Activated CD4-positive, alpha-beta T cell treated with anti-CD3 and anti-CD28 coated beads for 48 hours (primary cell): ENCODE results near the gene KLHL4.
"Not testable (repeated sequence)": the region's sequence is repeated elsewhere in the genome, so short reads cannot be mapped to it uniquely, and the experiment has no call there.

ENCODE experiments used
- DNase-seq: peaks from one replicate; pipeline ENCODE4 v3.0.0-alpha.2; 2020

The KLHL4 gene

GRCh38 chrX:87663421-87663820 is 145.8 kb downstream of the KLHL4 start:
- DNase-seq, result no peak

DNA sequence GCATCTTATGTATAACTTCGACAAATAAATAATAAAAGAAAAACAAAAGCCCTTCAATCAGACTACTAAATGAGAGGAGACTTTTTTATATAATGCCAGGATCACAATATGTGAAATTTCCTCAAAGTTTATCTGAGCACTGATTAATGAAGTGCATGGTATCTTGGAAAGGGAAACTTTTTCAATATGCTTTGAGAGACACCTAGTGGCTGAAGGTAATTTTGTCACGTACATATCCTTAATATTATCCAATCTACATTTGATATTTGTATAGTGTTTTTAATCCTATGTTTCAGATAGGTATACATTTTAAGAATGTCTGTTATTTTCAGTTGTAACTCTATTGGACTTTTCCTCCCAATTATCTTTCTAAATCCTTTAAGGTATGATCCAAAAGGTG is 146.8 kb downstream of the KLHL4 start:
- no peak for DNase-seq

DNA sequence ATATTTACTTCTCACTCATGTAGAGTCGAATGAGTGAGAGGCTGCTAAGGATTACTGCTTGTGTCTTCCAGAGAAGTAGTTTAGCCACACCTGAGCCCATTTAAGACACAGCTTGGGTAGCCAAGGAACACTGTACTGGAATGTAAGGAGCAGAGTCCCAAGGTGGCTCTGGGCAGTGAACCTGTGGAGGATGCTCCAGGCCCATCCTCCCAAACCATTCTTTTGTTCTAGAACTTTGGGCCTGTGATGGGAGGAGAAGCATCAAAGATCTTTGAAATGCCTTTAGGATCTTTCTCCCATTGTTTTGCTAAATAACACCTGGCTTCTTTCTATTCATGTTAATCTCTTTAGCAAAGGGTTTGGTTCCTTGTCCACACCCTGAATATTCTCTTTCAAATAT is 162.2 kb downstream of the KLHL4 start:
- no peak for DNase-seq

GRCh38 chrX:87687703-87688102 is 170.1 kb downstream of the KLHL4 start:
- DNase-seq, result no peak

DNA sequence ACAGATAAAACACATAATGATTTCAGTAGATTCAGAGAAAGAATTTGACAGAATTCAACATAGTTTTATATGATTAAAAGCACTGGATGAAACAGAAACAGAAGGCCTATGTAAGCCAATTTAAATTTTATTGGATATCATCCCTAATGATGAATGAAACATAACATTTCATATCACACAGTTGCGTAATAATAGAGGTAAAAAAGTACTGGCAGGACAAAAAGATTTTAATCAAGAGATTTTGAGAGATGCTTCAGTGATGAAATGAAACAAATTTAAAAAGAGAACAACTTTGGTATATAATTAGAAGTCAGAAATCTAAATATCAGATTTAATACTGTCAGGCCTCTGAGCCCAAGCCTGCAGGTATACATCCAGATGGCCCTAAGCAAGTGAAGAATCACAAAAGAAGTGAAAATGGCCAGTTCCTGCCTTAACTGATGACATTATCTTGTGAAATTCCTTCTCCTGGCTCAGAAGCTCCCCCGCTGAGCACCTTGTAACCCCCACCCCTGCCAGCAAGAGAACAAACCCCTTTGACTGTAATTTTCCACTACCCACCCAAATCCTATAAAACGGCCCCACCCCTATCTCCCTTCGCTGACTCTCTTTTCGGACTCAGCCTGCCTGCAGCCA is 170.6 kb downstream of the KLHL4 start:
- not testable (repeated sequence) for DNase-seq

- not testable (repeated sequence) for DNase-seq
Observed at GRCh38 chrX:87689218-87689617, 171.6 kb downstream of the KLHL4 start.

GRCh38 chrX:87693204-87693603 is 175.6 kb downstream of the KLHL4 start:
- DNase-seq, result no peak

DNA sequence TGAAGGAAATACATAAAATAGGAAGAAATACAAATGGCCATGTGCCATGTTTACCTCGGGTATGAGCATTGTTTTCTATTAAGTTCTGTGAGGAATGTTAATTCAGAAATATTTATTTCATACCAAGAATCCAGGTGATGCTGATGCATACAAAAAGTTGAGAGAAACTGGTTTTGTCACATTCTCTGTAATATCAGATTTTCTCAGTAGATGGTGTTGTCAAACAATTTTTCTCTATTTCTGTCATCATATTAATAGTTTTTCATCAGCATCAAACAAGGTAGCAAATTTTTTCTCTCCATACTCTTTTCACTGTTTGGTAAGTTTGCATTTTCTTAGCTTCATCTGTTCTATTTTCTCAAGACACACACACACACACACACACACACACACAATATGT is 179.8 kb downstream of the KLHL4 start:
- no peak for DNase-seq

DNA sequence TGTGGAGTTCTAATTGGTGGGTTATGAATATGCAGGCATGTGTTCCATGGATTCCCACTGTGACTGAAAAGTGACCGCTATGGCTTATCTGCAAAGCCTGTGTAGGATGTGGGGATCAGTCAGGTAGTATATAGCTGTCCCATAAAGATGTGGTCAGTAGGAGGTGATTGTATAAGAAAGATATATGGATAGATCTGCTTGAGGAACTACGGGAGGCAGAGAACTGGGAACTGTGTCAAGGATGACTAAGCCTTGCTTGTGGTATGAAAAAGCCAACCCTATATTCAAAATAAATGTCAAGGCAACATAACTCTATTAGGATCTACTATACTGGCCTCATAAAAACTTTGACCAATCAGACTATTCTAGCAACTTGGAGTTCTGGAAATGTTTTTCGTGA is 185.2 kb downstream of the KLHL4 start:
- no peak for DNase-seq

DNA sequence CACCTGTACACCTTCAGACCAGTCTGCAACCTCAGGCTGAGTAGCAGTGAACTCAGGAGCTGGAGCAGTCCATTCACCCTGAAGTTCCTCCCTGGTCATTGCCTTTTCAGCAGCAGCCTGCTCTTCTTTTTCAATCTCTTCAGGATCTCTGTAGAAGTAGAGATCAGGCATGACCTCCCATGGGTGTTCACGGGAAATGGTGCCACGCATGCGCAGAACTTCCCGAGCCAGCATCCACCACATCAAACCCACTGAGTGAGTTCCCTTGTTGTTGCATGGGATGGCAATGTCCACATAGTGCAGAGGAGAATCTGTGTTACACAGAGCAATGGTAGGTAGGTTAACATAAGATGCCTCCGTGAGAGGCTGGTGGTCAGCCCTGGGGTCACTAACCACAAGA is 185.9 kb downstream of the KLHL4 start:
- DNase-seq, result not testable (repeated sequence)

DNA sequence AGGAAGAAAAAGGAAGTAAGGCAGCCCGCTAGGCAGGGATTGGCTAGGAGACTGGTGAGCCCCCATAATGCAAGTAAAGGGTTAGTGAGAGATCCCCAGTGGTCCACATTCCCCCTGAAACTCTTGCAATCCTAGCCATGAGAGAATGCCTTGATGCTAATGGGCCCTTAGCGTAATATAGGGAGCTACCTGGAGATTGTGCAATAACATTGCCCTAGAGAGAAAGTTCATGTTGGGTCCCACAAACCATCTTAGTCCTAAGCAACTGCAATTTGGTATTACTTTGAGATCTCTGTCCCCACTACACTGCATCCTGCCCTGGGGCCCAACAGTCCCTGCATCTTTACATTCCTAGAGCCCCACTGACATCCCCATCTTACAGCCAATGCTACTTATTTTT is 188.5 kb downstream of the KLHL4 start:
- DNase-seq, result no peak

- DNase-seq, result no peak
Observed at GRCh38 chrX:87710580-87710979, 193.0 kb downstream of the KLHL4 start.
